DMS53 treated with DMSO at 0.1 percent for 48 hours (cell line): ENCODE results near the gene E2F2.
A peak's percentile ranks its signal among the peaks of the same experiment; 100 is the strongest.
"Not testable (repeated sequence)": the region's sequence is repeated elsewhere in the genome, so short reads cannot be mapped to it uniquely, and the experiment has no call there.

ENCODE experiments used
- DNase-seq: peaks from one replicate; lab custom pipeline; 2025; ENCODE audit not compliant: unreplicated experiment; lab: John Stamatoyannopoulos, UW

The E2F2 gene

DNA sequence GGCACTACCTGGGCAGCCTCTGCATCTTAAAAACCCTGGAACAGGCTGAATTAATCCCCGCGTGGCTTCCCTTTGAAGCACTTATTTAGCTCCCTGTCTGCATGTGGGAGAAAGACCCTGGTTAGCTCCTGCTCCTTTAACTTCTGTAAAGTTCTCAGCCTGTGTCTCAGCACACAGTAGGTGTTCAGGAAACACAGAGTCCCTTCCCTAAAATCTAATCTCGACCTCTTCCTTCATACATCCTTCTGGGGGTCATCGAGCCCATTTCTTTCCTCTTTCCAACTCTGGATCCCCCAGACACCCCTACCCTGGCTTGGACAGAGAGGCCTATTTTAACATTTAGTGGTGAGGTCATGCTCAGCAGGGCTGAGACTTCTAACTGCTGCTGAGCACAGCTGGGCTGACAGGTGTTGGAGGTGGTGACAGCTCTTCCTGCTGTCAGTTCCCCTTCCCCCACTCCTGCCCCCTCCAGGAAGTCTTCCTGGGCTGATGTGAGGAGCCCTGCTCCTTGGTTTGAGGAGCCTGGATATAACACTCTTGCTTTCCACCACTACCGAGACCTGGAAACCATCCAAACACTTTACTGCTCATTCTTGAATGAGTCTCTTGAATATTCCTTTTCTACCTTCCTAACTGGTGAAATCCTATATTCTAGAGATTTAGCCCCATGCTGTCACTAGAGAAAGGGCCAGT is 5.3 kb downstream of the E2F2 start:
- no peak for DNase-seq

DNA sequence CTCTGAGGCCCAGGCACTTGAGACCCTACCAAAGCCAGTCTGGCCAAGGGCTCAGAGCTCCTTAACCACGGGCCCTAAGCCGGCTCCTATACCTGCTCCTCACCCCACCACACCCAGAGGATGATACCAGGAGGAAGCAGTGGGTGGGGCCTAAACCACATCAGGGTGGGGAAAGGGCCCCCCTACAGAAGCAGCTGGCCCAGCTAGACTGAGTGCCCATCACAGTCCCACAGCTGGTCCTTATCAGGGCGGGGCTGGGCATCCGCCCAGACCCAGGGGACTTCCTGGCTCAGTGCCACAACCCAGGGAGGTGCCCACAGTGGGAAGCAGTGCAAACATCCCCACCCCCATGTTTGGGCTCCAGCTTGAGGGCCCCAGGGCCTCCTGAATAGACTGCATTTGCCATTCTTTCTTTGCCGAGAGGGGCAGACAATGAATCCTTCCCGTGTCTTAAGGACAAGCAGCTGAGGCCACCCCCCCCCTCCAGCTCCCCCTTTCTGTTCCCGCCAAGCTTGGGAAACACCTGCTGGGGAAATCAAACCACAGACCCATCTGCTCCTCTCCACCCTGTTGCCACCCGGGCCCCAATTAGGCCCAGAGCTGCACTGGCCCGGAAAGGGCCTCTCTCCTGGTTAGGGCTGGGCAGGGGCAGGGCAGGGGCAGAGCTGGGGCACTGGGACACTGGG is 6.2 kb downstream of the E2F2 start:
- DNase-seq = no peak

DNA sequence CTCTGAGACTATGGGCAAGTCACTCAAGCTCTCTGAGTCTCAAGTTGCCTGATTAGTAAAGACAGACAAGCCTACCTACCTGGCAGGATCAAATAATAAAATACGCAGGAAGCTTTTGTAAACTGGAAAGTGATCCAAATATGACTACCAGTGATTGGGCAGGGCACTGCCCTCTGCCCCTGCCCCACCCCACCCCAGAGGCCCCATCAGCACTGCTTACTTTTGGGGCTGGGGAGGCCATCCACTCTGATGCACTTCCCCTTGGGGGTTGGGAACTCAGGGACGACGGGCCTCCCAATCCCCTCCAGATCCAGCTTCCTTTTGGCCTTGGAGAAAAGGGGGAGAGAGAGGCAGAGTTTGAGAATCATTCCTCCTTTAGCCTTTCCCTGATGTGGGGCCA is 6.9 kb downstream of the E2F2 start:
- no peak for DNase-seq

DNA sequence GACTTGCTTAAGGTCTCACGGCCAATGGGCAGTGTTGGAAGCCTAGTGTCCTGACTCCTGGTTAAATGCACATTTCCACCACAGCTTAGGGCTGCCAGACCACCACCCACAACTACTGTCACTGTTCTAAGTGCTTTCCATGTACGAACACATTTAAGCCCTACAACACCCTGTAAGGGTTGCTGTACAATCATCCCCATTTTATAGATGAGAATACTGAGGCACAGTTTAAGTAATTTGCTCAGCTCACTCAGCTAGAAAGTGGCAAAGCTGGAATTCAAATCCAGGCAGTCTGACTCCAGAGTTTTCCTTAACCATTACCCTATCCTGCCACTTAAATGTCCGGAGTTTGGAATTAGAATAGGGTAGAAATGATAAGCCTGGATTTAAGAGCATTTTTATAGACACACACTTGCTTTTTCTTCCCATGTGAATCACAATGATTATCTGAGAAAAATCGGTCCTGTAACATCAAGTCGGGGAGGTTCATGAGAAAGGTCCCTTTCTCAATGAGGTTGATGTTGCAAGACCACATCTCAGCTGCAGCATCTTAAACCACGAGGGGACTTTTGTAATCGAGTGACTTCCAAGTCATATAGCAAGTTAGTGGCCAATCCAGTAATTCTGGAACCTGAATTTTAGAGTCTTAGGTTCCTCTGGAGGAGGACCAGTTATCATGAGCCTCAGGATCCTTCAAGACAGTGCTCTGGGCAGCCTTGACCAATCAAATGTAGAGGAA is 8.6 kb downstream of the E2F2 start:
- no peak for DNase-seq

DNA sequence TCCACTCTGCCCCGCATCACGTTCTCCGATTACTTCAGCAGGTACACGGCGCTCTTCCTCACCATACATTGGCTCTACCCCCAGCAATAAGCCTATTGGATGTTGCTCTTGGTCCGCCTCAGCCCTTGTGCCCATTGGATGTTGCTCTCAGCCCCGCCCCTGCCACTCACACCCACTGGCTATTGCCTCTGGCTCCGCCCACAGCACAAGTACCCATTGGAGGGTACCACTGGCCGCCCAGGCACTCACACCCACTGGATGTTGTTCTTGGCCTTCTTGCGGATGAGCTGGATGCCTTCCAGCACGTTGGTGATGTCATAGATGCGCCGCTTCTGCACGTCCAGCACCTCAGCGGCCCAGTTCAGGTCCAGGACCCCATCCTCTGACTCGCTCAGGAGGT is 9.4 kb downstream of the E2F2 start:
- no peak for DNase-seq

DNA sequence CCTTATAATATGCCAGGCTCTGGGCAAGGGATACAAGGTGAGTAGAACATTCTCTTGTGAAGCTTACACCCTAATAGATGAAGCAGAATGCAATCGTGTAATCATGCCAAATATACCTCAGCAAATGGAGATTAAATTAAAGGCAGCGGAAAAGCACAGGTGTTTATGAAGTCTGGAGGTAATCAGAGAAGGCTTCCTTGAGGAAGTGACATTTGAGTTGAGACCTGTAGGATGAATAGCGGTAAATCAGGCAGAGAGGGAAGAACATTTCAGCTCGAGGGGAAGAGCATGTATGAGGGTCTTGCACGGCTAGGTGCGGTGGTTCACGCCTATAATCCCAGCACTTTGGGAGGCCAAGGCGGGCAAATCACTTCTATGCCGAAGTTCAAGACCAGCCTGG is 13.5 kb downstream of the E2F2 start:
- DNase-seq = no peak

DNA sequence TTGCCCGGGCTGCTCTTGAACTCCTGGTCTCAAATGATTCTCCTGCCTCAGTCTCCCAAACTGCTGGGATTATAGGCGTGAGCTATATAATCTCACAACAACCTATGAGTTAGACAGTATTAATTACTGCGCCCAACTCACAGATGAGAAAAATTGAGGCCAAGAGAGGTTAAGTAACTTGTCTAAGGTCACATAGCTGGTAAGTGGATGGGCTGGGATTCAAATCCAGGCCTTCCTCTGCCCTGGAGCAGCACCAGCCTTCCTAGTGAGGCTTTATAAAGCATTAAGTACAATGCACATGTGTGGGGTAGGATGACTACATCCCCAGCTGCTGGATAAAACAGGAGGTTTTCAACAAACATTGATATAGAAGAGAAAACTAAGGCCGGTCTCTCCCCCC is 15.1 kb downstream of the E2F2 start:
- no peak for DNase-seq

DNA sequence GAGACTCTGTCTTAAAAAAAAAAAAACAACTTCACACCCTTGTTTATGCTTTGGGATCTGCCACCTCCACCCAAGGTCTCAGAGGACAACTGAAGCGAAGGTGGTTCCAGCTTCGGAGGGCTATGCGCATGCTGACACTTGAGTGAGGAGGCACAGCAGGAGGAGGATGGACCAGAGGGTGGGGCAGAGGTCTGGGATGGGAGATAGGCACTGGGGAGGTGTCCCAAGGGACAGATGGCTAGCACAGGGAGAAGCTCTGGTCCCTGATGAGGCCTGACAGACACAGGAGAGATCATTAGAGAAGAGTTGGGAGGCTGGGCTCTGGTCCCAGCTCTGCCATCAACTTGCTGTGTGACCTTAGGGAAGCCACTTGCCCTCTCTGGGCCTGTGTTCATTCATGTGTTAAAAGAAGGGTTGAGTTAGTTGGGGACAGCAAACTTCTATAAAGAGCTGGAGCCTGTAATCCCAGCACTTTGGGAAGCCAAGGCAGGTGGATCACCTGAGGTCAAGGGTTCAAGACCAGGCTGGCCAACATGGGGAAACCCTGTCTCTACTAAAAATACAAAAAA is 16.8 kb downstream of the E2F2 start:
- DNase-seq = no peak

DNA sequence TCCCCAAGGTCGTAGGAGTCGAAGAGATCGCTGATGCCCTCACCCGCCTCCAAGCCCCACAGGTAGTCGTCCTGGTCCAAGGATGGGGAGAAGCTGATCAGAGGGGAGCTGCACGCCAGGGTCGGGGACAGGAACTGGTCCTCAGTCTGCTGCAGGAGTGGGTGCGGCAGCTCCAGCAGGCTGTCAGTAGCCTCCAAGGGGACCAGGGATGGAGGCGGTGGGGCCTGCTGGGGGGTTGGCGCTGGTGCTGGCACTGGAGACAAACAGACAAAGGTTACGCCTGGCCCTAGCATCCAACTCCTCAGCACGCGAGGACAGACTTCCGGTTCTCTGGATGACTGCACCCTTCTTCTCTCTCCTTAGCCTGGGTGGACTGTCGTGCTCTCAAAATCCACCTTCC is 21.1 kb downstream of the E2F2 start:
- no peak for DNase-seq

DNA sequence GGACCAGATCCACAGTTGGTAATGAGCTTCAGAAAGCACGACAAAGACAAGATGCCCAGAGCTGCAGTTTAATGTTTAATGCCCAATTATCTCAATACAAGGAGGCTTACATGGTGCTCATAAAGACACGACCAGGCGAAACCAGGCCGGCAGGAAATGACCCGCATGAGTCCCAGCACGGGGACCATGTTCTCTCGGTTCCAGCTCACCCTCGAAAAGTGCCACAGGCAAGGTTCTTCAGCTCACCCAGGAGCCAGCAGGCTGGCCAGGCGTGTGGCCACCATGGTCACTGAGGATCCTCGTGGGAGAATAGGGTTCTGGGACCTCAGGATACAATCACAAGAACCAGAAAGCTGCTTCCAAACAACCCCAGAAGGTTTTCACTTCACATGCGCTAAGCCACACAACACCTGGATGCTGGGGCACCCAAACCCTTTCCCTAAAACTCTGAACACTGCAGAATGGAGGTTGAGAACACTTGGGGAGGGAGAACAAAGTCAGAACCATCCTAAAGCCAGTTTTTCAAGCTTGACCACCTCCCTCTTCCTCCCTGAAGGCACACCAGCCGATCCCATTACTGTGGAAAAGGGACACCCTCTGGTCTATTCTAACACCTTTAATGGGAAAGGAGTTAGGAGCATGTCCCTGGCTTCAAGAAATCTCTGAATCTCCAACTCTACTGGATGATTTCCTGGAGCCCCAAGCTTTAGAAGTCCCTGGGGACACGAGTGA is 24.5 kb downstream of the E2F2 start:
- DNase-seq = no peak

DNA sequence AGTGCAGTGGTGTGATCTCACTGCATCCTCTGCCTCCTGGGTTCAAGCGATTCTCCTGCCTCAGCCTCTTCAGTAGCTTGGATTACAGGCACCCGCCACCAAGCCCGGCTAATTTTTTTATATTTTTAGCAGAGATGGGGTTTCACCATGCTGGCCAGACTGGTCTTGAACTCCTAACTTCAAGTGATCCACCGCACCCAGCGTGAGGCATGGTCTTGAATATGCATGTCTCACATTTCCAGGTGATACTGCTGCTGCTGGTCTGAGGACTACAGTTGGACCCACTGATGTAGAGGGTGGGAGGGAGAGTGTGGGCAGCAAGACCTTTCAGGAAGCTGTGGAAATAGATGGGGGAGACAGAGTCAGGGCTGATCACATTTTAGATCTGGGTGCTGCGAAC is 25.2 kb downstream of the E2F2 start:
- no peak for DNase-seq

DNA sequence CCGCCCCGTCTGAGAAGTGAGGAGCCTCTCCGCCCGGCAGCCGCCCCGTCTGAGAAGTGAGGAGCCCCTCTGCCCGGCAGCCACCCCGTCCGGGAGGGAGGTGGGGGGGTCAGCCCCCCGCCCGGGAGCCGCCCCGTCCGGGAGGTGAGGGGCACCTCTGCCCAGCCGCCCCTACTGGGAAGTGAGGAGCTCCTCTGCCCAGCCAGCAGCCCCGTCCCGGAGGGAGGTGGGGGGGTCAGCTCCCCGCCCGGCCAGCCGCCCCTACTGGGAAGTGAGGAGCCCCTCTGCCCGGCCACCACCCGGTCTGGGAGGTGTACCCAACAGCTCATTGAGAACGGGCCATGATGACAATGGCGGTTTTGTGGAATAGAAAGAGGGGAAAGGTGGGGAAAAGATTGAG is 26.9 kb downstream of the E2F2 start:
- not testable (repeated sequence) for DNase-seq

DNA sequence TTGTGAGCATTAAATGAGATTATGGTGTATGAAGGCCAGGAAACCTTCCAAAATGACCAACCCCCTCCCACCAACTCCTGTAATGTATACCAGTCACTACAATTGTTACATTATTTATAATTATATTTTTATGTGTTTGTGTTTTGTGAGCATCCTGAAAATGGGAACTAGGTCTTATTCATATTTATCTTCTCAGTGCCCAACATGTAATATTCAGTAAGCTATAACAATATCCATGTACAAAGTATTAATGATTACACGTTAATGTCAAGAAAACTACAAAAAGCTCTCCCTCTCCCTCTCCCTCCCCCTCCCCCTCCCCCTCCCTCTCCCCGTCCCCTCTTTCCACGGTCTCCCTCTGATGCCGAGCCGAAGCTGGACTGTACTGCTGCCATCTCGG is 28.1 kb downstream of the E2F2 start:
- DNase-seq = no peak

DNA sequence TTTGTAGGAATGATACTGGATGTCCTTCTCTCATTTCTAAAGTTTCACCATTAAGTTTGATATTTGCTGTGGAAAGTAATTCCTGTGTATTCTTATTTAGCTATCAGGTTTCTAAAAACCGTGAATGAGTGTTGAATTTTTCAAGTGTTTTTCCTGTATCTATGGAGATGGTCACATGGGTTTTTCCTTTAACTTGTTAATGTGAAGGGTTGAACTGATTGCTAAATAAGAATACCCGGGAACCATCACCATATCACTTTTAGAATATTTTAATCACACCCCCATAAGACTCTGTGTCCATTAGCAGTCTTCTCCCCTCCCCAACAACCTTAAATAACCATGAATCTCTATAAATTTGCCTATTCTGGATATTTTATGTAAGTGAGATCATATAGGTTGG is 30.6 kb downstream of the E2F2 start:
- peak; percentile 12 for DNase-seq

DNA sequence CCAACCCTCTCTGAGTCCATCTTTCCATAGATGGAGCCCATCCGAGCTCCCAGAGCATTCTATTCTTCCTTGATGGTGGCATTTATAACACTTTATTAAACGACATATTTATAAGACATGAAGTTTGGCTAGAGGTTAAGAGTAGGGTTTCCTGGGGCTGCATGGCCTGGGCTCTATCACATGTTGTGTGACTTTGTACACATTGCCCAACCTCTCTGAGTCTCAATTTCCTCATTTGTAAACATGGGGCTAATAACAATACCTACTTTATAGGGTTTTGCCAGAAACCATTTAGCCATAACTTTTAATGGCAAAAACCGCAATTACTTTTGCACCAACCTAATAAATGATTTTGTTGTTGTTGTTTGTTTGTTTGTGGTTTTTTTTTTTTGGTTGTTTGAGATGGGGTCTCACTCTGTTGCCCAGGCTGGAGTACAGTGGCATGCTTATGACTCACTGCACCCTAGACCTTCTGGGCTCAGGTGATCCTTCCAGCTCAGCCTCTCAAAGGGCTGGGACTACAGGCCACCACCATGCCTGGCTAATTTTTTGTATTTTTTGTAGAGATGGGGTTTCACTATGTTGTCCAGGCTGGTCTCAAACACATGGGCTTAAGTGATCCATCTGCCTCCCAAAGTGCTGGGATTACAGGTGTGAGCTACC is 33.1 kb downstream of the E2F2 start:
- DNase-seq = no peak

DNA sequence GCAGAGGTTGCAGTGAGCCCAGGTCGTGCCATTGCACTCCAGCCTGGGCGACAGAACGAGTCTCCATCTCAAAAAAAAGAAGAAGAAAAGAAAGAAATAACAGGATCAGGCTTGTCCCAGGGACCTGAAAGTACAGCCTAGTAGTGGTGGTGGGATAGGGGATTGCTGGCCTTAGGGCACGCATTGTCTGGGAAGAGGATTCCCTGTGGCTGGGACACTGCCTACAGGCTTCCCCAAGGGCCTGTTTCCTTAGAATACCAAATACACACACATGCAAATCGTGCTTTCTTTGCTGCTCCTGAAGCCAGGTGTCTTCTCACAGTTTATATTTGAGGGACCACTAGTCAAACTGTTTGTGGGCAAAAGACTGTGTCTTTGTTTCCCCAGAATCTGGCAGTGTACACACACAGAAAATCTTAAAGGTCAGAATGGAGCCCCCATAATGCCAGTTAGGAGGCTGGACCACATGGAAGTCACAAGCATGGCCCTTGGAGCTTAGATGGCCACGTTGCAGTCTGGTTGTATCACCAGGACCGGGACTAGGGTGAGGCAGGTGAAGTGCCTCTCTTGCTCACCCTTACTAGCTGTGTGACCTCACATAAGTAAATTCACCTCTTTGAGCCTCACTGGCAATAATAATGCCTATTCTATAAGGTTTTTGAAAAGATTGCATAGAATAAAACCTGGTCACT is 34.4 kb downstream of the E2F2 start:
- DNase-seq = no peak

DNA sequence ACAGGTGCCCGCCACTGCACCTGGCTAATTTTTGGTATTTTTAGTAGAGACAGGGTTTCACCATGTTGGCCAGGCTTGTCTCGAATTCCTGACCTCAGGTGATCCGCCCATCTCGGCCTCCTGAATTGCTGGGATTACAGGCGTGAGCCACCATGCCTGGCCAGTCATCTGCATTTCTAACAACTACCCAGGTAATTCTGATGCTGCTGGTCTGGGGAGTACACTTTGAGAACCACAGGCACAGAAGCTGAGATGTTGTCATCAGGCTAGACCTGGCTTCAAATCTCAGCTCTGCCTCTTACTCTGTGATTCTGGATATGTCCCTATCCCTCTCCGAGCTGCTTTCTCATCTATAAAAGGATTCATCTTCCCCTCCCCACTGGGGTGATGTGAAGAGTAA is 36.2 kb downstream of the E2F2 start:
- DNase-seq = not testable (repeated sequence)

DNA sequence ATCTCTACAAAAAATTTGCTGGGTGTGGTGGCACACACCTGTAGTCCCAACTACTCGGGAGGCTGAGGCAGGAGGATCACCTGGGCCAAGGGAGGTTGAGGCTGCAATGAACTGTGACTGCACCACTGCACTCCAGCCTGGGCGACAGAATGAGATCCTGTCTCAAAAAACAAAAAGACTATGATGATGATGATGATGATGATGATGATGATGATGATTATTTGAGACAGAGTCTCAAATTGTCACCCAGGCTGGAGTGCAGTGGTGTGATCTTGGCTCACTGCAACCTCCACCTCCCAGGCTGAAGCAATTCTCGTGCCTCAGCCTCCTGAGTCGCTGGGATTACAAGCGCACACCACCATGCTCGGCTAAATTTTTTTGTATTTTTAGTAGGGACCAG is 38.3 kb downstream of the E2F2 start:
- DNase-seq = not testable (repeated sequence)

DNA sequence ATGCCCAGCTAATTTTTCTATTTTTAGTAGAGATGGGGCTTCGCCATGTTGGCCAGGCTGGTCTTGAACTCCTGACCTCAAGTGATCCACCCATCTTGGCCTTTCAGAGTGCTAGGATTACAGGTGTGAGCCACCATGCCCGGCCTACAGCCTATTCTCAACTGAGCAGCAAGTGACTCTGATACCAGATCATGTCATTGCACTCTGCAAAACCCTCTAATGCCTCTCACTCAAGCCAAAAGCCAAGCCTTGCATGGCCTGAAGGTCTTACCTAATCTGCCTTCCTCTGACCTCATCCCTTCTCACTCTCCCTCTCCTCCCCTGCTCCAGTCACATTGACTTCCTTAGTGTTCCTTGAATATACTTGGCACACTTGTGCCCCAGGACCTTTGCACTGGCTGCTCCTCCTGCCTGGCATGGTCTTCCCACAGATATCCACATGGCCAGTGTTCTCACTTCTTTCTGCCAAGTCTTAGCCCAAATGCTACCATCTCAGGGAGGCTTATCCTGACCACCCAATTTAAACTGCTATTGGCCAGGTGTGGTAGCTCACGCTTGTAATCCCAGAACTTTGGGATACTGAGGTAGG is 38.8 kb downstream of the E2F2 start:
- no peak for DNase-seq

DNA sequence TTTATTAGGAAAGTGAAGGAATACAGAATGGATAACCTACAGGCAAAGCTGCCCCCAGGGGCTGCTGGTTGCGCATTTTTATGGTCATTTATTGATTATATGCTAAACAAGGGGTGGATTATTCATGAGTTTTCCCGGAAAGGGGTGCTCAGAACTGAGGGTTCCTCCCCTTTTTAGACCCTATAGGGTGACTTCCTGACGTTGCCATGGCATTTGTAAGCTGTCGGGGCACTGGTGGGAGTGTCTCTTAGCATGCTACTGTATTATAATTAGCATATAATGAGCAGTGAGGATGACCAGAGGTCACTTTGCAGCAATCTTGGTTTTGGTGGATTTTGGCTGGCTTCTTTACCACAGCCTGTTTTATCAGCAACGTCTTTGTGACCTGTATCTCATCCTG is 41.2 kb downstream of the E2F2 start:
- no peak for DNase-seq
